Fibroblast of skin of right quadriceps (primary cell): ENCODE results near the gene HYDIN.
A peak's percentile ranks its signal among the peaks of the same experiment; 100 is the strongest.

Experiments
- DNase-seq: peaks from one replicate; pipeline ENCODE4 v3.0.0-alpha.2; 2013

HYDIN gene

GRCh38 chr16:70781800-70782199, 448.7 kb downstream of the HYDIN start:
- no peak for DNase-seq

- DNase-seq: no peak
These were observed 450.0 kb downstream of the HYDIN start for GRCh38 chr16:70780546-70780945.

GRCh38 chr16:70779361-70779760, 451.2 kb downstream of the HYDIN start:
- DNase-seq: no peak

- peak; percentile 87 for DNase-seq
These were observed 451.6 kb downstream of the HYDIN start for GRCh38 chr16:70778901-70779309.

- peak; percentile 23 for DNase-seq
These were observed 452.5 kb downstream of the HYDIN start for GRCh38 chr16:70777973-70778406.

GRCh38 chr16:70777496-70777895, 453.0 kb downstream of the HYDIN start:
- DNase-seq: no peak

- DNase-seq: no peak
These were observed 455.1 kb downstream of the HYDIN start for GRCh38 chr16:70775399-70775798.

GRCh38 chr16:70774261-70774660, 456.3 kb downstream of the HYDIN start:
- no peak for DNase-seq

GRCh38 chr16:70772493-70772892, 458.0 kb downstream of the HYDIN start:
- peak; percentile 27 for DNase-seq

GRCh38 chr16:70770626-70771552, 459.6 kb downstream of the HYDIN start:
- peak; percentile 47 for DNase-seq

GRCh38 chr16:70770291-70770625, 460.3 kb downstream of the HYDIN start:
- DNase-seq: no peak

GRCh38 chr16:70769761-70770160, 460.8 kb downstream of the HYDIN start:
- DNase-seq: no peak

- DNase-seq: no peak
These were observed 461.4 kb downstream of the HYDIN start for GRCh38 chr16:70769131-70769530.

- DNase-seq: no peak
These were observed 462.3 kb downstream of the HYDIN start for GRCh38 chr16:70768203-70768580.

GRCh38 chr16:70767377-70768202, 462.9 kb downstream of the HYDIN start:
- peak; percentile 46 for DNase-seq

- DNase-seq: no peak
These were observed 463.9 kb downstream of the HYDIN start for GRCh38 chr16:70766658-70767057.

- DNase-seq: no peak
These were observed 464.3 kb downstream of the HYDIN start for GRCh38 chr16:70766176-70766575.

GRCh38 chr16:70765491-70765890, 465.0 kb downstream of the HYDIN start:
- no peak for DNase-seq

GRCh38 chr16:70764632-70765031, 465.9 kb downstream of the HYDIN start:
- DNase-seq: no peak

- DNase-seq: peak; percentile 39
These were observed 470.3 kb downstream of the HYDIN start for GRCh38 chr16:70760221-70760620.

GRCh38 chr16:70759666-70760065, 470.9 kb downstream of the HYDIN start:
- no peak for DNase-seq

GRCh38 chr16:70758786-70759185, 471.7 kb downstream of the HYDIN start:
- DNase-seq: no peak
